ENCODE results near the gene QDPR.

DNA sequence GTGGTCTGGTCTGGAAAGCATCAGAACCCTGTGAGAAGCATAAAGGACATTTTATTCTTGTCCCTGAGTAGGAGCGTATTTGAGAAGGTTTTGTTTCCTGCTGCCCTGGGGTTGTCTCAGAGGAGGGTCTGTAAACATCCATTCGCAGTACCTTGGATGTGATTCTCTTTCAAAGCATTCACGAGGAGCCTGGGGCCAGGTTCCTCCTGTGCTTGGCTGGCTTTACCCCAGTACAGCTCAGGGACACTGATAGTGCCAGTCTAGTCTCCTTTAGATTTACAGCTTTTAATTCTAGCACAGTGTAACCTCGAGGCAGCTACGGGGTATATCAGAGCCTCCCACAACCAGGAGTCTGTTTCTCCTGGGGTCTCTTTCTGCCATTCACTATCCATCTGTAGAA, 5.8 kb upstream of the QDPR start:
- TF ChIP-seq, protein P1, sequence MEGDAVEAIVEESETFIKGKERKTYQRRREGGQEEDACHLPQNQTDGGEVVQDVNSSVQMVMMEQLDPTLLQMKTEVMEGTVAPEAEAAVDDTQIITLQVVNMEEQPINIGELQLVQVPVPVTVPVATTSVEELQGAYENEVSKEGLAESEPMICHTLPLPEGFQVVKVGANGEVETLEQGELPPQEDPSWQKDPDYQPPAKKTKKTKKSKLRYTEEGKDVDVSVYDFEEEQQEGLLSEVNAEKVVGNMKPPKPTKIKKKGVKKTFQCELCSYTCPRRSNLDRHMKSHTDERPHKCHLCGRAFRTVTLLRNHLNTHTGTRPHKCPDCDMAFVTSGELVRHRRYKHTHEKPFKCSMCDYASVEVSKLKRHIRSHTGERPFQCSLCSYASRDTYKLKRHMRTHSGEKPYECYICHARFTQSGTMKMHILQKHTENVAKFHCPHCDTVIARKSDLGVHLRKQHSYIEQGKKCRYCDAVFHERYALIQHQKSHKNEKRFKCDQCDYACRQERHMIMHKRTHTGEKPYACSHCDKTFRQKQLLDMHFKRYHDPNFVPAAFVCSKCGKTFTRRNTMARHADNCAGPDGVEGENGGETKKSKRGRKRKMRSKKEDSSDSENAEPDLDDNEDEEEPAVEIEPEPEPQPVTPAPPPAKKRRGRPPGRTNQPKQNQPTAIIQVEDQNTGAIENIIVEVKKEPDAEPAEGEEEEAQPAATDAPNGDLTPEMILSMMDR (optimal IDR thresholded peaks at IDR 0.05 in 1 of 3, IDR thresholded peaks at IDR 0.05 in 1 of 3, conservative IDR thresholded peaks at IDR 0.05 in 1 of 3; ENCODE audit: extremely low read depth in 1 of 3, insufficient read depth in 2 of 3, low read length in 3 of 3): no peak
- no peak for TF ChIP-seq EZH2 (IDR thresholded peaks at IDR 0.05; ENCODE audit: low read length)
